ENCODE data around the gene KATNB1. TPM values are rescaled to one million over a fixed set of nuclear protein-coding genes. Genes with fewer than 3 reads are reported as not detected.

The KATNB1 gene
- total and polyA plus RNA-seq, 4 donors, result 14.9 to 39.3 (median 20.1) TPM

DNA sequence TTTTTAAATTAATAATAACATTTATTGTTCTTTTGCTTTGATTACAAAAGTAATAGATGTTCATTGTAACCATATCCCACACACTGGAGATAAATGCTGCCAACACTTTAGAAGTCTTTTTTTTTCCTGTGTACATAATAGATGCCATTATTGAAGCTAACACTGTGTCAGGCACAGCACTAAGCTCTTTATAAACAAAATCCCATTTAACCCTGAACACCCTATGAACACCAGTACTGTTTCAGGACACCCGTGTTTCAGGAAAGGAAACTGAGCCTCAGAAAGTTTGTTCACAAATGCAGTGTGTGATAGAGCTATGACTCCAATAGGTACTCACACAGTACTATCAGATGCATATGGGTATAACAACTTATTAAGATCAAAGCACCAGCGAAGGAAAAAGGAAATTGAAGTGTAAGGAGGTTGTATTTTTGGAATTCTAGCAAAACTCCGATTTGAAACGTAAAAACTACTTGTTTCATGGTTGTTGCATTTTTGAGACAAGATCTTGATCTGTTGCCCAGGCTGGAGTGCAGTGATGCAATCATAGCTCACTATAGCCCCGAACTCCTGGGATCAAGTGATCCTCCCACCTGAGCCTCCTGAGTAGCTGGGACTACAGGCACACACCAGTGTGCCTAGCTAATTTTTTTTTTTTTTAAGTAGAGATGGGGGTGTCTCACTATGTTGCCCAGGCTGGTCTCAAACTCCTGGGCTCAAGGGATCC lies 68.7 kb downstream of the KATNB1 start:
- DNase-seq (no peak), ATAC-seq (ENCODE audit: insufficient read depth, low FRiP score) (no peak)
- H3K27me3 ChIP-seq (ENCODE audit: control insufficient read depth in 3 of 3, insufficient read depth in 3 of 3, low read length in 2 of 3), result no peaks in the 10 kb centered on the region
- no peak overlapping the region for H3K9ac ChIP-seq (ENCODE audit: insufficient read depth in 1 of 2, low read length in 2 of 2)
- H3K36me3 ChIP-seq (ENCODE audit: control insufficient read depth in 4 of 4, insufficient read depth in 4 of 4, low read length in 4 of 4), result no peaks in the 10 kb centered on the region
- H3K9me3 ChIP-seq (ENCODE audit: control insufficient read depth in 4 of 4, insufficient read depth in 3 of 4, low read length in 3 of 4), result no peaks in the 10 kb centered on the region
- 48 to 76% methylated on average over 5 of the region's 5 CpGs for WGBS, 2 donors
- TF ChIP-seq CTCF (IDR thresholded peaks at IDR 0.05; ENCODE audit: control extremely low read depth, extremely low read depth), result no peak
- H3K4me1 ChIP-seq (ENCODE audit: control insufficient read depth in 5 of 5, insufficient read depth in 5 of 5, low read length in 5 of 5), result peaks cover 7 to 50% (median 28%) of the 10 kb centered on the region in 5 donors
- no peak overlapping the region for H3K4me3 ChIP-seq
- H3K27ac ChIP-seq (ENCODE audit: low read depth in 1 of 2, low read length in 1 of 2), result peak overlapping the region in 1 of 2 donors; percentile 95

DNA sequence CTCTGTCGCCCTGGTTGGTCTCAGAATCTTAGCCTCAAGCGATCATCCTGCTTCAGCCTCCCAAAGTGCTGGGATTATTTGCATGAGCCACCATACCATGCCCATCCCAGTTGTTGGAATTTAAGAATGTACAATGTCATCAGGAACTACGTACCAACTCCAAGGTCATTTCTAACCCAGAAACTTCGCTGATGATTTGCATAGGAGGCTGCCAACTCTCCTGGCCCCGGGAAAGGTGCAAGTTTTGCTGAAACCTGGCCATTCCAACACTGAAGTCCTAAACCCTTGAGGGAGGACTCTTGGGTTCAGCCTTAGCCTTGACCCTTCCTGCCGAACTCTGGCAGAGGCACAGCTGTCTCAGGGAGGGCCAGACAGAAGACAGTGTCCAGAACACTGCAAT lies 69.6 kb downstream of the KATNB1 start:
- no peaks in the 10 kb centered on the region for H3K36me3 ChIP-seq (ENCODE audit: control insufficient read depth in 4 of 4, insufficient read depth in 4 of 4, low read length in 4 of 4)
- no peak for DNase-seq
- no peak for TF ChIP-seq CTCF (IDR thresholded peaks at IDR 0.05; ENCODE audit: control extremely low read depth, extremely low read depth)
- H3K27ac ChIP-seq (ENCODE audit: low read depth in 1 of 2, low read length in 1 of 2), result no peak overlapping the region
- 80 to 89% methylated on average over 6 of the region's 6 CpGs for WGBS, 2 donors
- H3K4me3 ChIP-seq, result no peak overlapping the region
- peaks cover 4 to 44% (median 26%) of the 10 kb centered on the region in 5 donors for H3K4me1 ChIP-seq (ENCODE audit: control insufficient read depth in 5 of 5, insufficient read depth in 5 of 5, low read length in 5 of 5)
- no peaks in the 10 kb centered on the region for H3K9me3 ChIP-seq (ENCODE audit: control insufficient read depth in 4 of 4, insufficient read depth in 3 of 4, low read length in 3 of 4)
- no peak overlapping the region for H3K9ac ChIP-seq (ENCODE audit: insufficient read depth in 1 of 2, low read length in 2 of 2)
- H3K27me3 ChIP-seq (ENCODE audit: control insufficient read depth in 3 of 3, insufficient read depth in 3 of 3, low read length in 2 of 3), result no peaks in the 10 kb centered on the region
- no peak for ATAC-seq (ENCODE audit: insufficient read depth, low FRiP score)

Small RNA genes within 50 kb of the gene (small RNA-seq; reads per million reads assigned to genes)
- gene MIR6772 (ENCODE audit: low replicate concordance), result 0.19 reads per million, percentile 7 among the genes with 10 or more reads in this experiment

Other genes with a start within 250 kb of the KATNB1 start
- gene DOK4, start 249.3 kb upstream of the KATNB1 start, total RNA-seq, result 10 to 100 TPM; 45.9 to 58.2 TPM
- 10 to 100 TPM; 19.7 to 56.3 TPM for gene DOK4, start 249.3 kb upstream of the KATNB1 start, polyA plus RNA-seq
- gene CCDC102A, start 199.2 kb upstream of the KATNB1 start, total RNA-seq, result 10 to 100 TPM in 1 of 2 donors, 1 to 10 TPM in 1; 9.1 to 14.0 TPM
- gene CCDC102A, start 199.2 kb upstream of the KATNB1 start, polyA plus RNA-seq, result 1 to 10 TPM; 3.6 to 4.8 TPM
- 1 to 10 TPM in 1 of 2 donors, under 1 TPM in 1; 0.74 to 2.0 TPM for gene ADGRG5, start 193.1 kb upstream of the KATNB1 start, total RNA-seq
- gene ADGRG5, start 193.1 kb upstream of the KATNB1 start, polyA plus RNA-seq, result under 1 TPM; 0.43 to 0.52 TPM
- gene ADGRG1, start 107.1 kb upstream of the KATNB1 start, total RNA-seq, result 10 to 100 TPM in 1 of 2 donors, 1 to 10 TPM in 1; 8.8 to 74.4 TPM
- gene ADGRG1, start 107.1 kb upstream of the KATNB1 start, polyA plus RNA-seq, result 10 to 100 TPM; 18.9 to 37.2 TPM
- 10 to 100 TPM in 1 of 2 donors, 1 to 10 TPM in 1; 3.9 to 14.8 TPM for gene ADGRG3, start 67.5 kb upstream of the KATNB1 start, total RNA-seq
- 10 to 100 TPM in 1 of 2 donors, 1 to 10 TPM in 1; 1.8 to 66.2 TPM for gene ADGRG3, start 67.5 kb upstream of the KATNB1 start, polyA plus RNA-seq
- 10 to 100 TPM in 1 of 2 donors, 1 to 10 TPM in 1; 8.6 to 10.9 TPM for gene DRC7, start 41.0 kb upstream of the KATNB1 start, total RNA-seq
- 1 to 10 TPM; 2.5 to 4.2 TPM for gene DRC7, start 41.0 kb upstream of the KATNB1 start, polyA plus RNA-seq
- 100 to 1,000 TPM in 1 of 2 donors, 10 to 100 TPM in 1; 84.6 to 137 TPM for gene KIFC3, start 66.7 kb downstream of the KATNB1 start, total RNA-seq
- gene KIFC3, start 66.7 kb downstream of the KATNB1 start, polyA plus RNA-seq, result 10 to 100 TPM; 65.9 to 94.5 TPM
- under 1 TPM; 0.14 to 0.43 TPM for gene CNGB1, start 235.4 kb downstream of the KATNB1 start, total RNA-seq
- under 1 TPM; 0.18 to 0.21 TPM for gene CNGB1, start 235.4 kb downstream of the KATNB1 start, polyA plus RNA-seq

All from lung (tissue), 13 donors.